GM12878 (cell line): Measurements from ENCODE around the gene TMEM167A. TPM values are rescaled to one million over a fixed set of nuclear protein-coding genes. Genes with fewer than 3 reads are reported as not detected.

Source experiments
- ATAC-seq: fragments of 200-7000 bp; cut with Tn5 transposase; 3 replicates; pipeline ENCODE4 v1.9.1; 2020; ENCODE audit warnings: mild to moderate bottlenecking, moderate library complexity
- BruUV-seq: library from RNA; stranded (reverse); fragments of 400-500 nt; replicated peaks from 2 replicates; lab custom pipeline; 2021; lab: Mats Ljungman, UMichigan
- CTCF ChIA-PET: fragments of 300-600 bp; sonication (Branson Sonifier 250); formaldehyde crosslinking; extraction: SDS; loops from one replicate; lab custom pipeline; 2021; ENCODE audit warnings: inconsistent platforms; lab: Yijun Ruan, JAX
- POLR2A ChIA-PET: fragments of 350-600 bp; formaldehyde crosslinking; extraction: SDS; loops from one replicate; lab custom pipeline; 2021; ENCODE audit warnings: inconsistent platforms; lab: Charles Lee
- RAD21 ChIA-PET: fragments of 300-600 bp; sonication (Branson Sonifier 250); formaldehyde crosslinking; loops from one replicate; lab custom pipeline; 2023; ENCODE audit warnings: antibody characterized with exemption; ENCODE audit not compliant: unreplicated experiment; lab: Charles Lee
- SMC1A ChIA-PET: fragments of 300-600 bp; sonication (Branson Sonifier 250); formaldehyde crosslinking; loops from one replicate; lab custom pipeline; 2023; ENCODE audit not compliant: unreplicated experiment, uncharacterized antibody; lab: Charles Lee
- DNase-seq: peaks from one replicate; pipeline ENCODE4 v3.0.0-alpha.2; 2011; ENCODE audit warnings: low read depth, low spot score
- FAIRE-seq: peaks from 3 replicates; lab custom pipeline; 2011; peaks lifted over from hg19 to GRCh38; lab: Jason Lieb, UNC
- H2AFZ ChIP-seq: 2 replicates; pipeline ENCODE4 v1.6.0; 2011; ENCODE audit warnings: low read depth, low read length, control low read depth; ENCODE audit not compliant: control insufficient read depth
- H3K27ac ChIP-seq: 2 replicates; pipeline ENCODE4 v1.5.1; 2011; ENCODE audit warnings: control low read depth; ENCODE audit not compliant: control insufficient read depth, insufficient read depth
- H3K27me3 ChIP-seq, 2 experiments: replicated peaks in 1 of 2; 2 replicates each; pipeline versions ENCODE4 v1.6.0 to v1.6.1; 2011; ENCODE audit warnings: low read length in 1 of 2; ENCODE audit not compliant: control insufficient read depth in 2 of 2, insufficient read depth in 2 of 2
- H3K36me3 ChIP-seq, 2 experiments: 2 replicates each; pipeline ENCODE4 v1.5.1; 2011; ENCODE audit warnings: low read length in 1 of 2; ENCODE audit not compliant: control insufficient read depth in 2 of 2, insufficient read depth in 2 of 2
- H3K4me1 ChIP-seq: 2 replicates; pipeline ENCODE4 v1.6.1; 2011; ENCODE audit warnings: mild to moderate bottlenecking, low read length, moderate library complexity, mixed read lengths; ENCODE audit not compliant: control insufficient read depth, insufficient read depth
- H3K4me2 ChIP-seq: 2 replicates; pipeline ENCODE4 v1.6.0; 2011; ENCODE audit warnings: control low read depth; ENCODE audit not compliant: control insufficient read depth, insufficient read depth
- H3K4me3 ChIP-seq: fragments of 200-600 bp; sonication (generic); 2 replicates; pipeline ENCODE4 v1.5.1; 2016
- H3K79me2 ChIP-seq: 2 replicates; pipeline ENCODE4 v1.6.0; 2011; ENCODE audit warnings: low read length; ENCODE audit not compliant: control insufficient read depth, insufficient read depth
- H3K9ac ChIP-seq: 2 replicates; pipeline ENCODE4 v1.8.0; 2011; ENCODE audit warnings: low read length, control low read depth, mixed read lengths; ENCODE audit not compliant: control insufficient read depth, insufficient read depth
- H3K9me3 ChIP-seq: replicated peaks from 3 replicates; pipeline ENCODE4 v1.5.1; 2011; ENCODE audit warnings: mild to moderate bottlenecking, low read length; ENCODE audit not compliant: control insufficient read depth, insufficient read depth
- H4K20me1 ChIP-seq: 2 replicates; pipeline ENCODE4 v1.6.0; 2011; ENCODE audit not compliant: control insufficient read depth, insufficient read depth
- BCLAF1 ChIP-seq: fragments of 450-650 bp; IDR thresholded peaks from 2 replicates; pipeline ENCODE4 v1.6.1; 2017; ENCODE audit warnings: antibody characterized with exemption, mild to moderate bottlenecking, moderate library complexity
- CTCF ChIP-seq, 3 experiments: IDR thresholded peaks in 2 of 3; conservative IDR thresholded peaks in 1 of 3; 2 replicates each; pipeline ENCODE4 v1.5.1; 2011; ENCODE audit warnings: low read depth in 3 of 3, low read length in 3 of 3, mild to moderate bottlenecking in 3 of 3, control low read depth in 2 of 3, moderate library complexity in 2 of 3, inconsistent platforms in 1 of 3, mixed read lengths in 1 of 3; ENCODE audit not compliant: control insufficient read depth in 2 of 3, insufficient read depth in 1 of 3; ENCODE audit errors: extremely low read depth in 1 of 3
- EED ChIP-seq: sonication (generic); IDR thresholded peaks from 2 replicates; pipeline ENCODE4 v1.6.1; 2016; ENCODE audit warnings: antibody characterized with exemption, low read depth
- EP300 ChIP-seq, 2 experiments: fragments of 150-350 bp in 1 of 2; IDR thresholded peaks; 2 replicates each; pipeline ENCODE4 v1.6.1; 2011 to 2012; ENCODE audit warnings: low read depth in 2 of 2, low read length in 2 of 2, borderline replicate concordance in 1 of 2, improper control_type of control experiment in 1 of 2, inconsistent platforms in 1 of 2; ENCODE audit not compliant: control insufficient read depth in 1 of 2
- HCFC1 ChIP-seq: fragments of 150-350 bp; IDR thresholded peaks from 2 replicates; pipeline ENCODE4 v1.6.1; 2014; ENCODE audit warnings: low read length
- LARP7 ChIP-seq: fragments of 450-650 bp; IDR thresholded peaks from 2 replicates; pipeline ENCODE4 v1.6.1; 2017; ENCODE audit warnings: mild to moderate bottlenecking
- NR2C2 ChIP-seq: IDR thresholded peaks from 2 replicates; pipeline ENCODE4 v1.6.1; 2011; ENCODE audit warnings: borderline replicate concordance, low read depth; ENCODE audit not compliant: control insufficient read depth, insufficient read length
- RB1 ChIP-seq: fragments of 450-650 bp; formaldehyde crosslinking; IDR thresholded peaks from 2 replicates; pipeline ENCODE4 v1.6.1; 2017; ENCODE audit warnings: mild to moderate bottlenecking, borderline replicate concordance
- SIN3A ChIP-seq: IDR thresholded peaks from 2 replicates; pipeline ENCODE4 v1.6.1; 2012; ENCODE audit warnings: low read depth, low read length, improper control_type of control experiment
- SMAD1 ChIP-seq: fragments of 450-650 bp; IDR thresholded peaks from 2 replicates; pipeline ENCODE4 v1.6.1; 2018; ENCODE audit warnings: mild to moderate bottlenecking, low read depth; ENCODE audit not compliant: partially characterized antibody
- SMARCA5 ChIP-seq: fragments of 450-650 bp; IDR thresholded peaks from 2 replicates; pipeline ENCODE4 v1.6.1; 2017; ENCODE audit warnings: mild to moderate bottlenecking
- SRF ChIP-seq, 2 experiments: IDR thresholded peaks; 2 replicates each; pipeline ENCODE4 v1.6.1; 2011; ENCODE audit warnings: low read depth in 2 of 2, low read length in 2 of 2, mild to moderate bottlenecking in 1 of 2, moderate library complexity in 1 of 2
- ZBTB40 ChIP-seq: fragments of 450-650 bp; IDR thresholded peaks from 2 replicates; pipeline ENCODE4 v1.6.1; 2016; ENCODE audit warnings: mild to moderate bottlenecking, moderate library complexity, borderline replicate concordance
- ZSCAN29 ChIP-seq: fragments of 450-650 bp; IDR thresholded peaks from 2 replicates; pipeline ENCODE4 v1.6.1; 2017; ENCODE audit warnings: mild to moderate bottlenecking, moderate library complexity
- ZZZ3 ChIP-seq: IDR thresholded peaks from 2 replicates; pipeline ENCODE4 v1.6.1; 2011; ENCODE audit warnings: low read depth; ENCODE audit not compliant: control insufficient read depth, insufficient read length
- WGBS: methylation state at CpG from one replicate; pipeline ENCODE4 v1.1.6; 2016; ENCODE audit warnings: low lambda C conversion rate; ENCODE audit not compliant: insufficient replicate concordance, insufficient coverage; ENCODE audit errors: missing lambda C conversion rate; 5-methylcytosine and 5-hydroxymethylcytosine counted together
- in situ Hi-C: fragments of 300-500 bp; cut with MboI; formaldehyde crosslinking; loops from 9 replicates; pipeline ENCODE4 v1.14.3; 2018; ENCODE audit warnings: mixed read lengths
- intact Hi-C: fragments of 100-400 bp; cut with micrococcal nuclease; formaldehyde crosslinking; loops from one replicate; pipeline ENCODE4 v1.14.2; 2022; ENCODE audit not compliant: unreplicated experiment
- polyA plus RNA-seq, 11 experiments: library from polyadenylated mRNA; depleted of rRNA in 4 of 11; unstranded in 6 of 11; stranded (reverse) in 5 of 11; fragments of >200 nt; fragmentation: Nextera tagmentation in 4 of 11; fragmentation: Illumina TruSeq in 1 of 11; extraction: Ambion mirVana in 4 of 11; extraction: Trizol in 1 of 11; gene quantifications; 1 replicate in 1 of 11; 2 replicates in 10 of 11; pipeline versions ENCODE4 v1.2.1 to v1.2.3, GENCODE V29; 2011 to 2016; ENCODE audit warnings: inconsistent platforms in 2 of 11, missing spikeins in 2 of 11, low read depth in 1 of 11
- total RNA-seq, 4 experiments: library from RNA; depleted of rRNA in 3 of 4; stranded (reverse); fragments of >200 nt in 3 of 4; fragmentation: Illumina TruSeq in 1 of 4; extraction: Trizol in 1 of 4; gene quantifications; 2 replicates each; pipeline versions ENCODE4 v1.2.1 to v1.2.3, GENCODE V29; 2013 to 2021

TMEM167A gene
- total and polyA plus RNA-seq, 10 of the 15 experiments (the other 5 are each of a cell fraction or from before 2014, with no cell fraction given) = 29.5 to 363 (median 85.6) TPM

- Histone ChIP-seq H3K4me3 (no peak overlapping the region), H3K79me2 (no peaks in the 10 kb centered on the region), H4K20me1 (no peaks in the 10 kb centered on the region), H3K9ac (no peak overlapping the region), H3K4me2 (no peak overlapping the region), H3K36me3 (no peaks in the 10 kb centered on the region), H3K27me3 (no peaks in the 10 kb centered on the region), H3K9me3 (peaks cover 6% of the 10 kb centered on the region), H3K27ac (no peak overlapping the region), H2AFZ (no peak overlapping the region), H3K4me1 (no peaks in the 10 kb centered on the region)
- 65% methylated on average over 3 of the region's 3 CpGs for WGBS
- in situ Hi-C loops (no loop called here), intact Hi-C loops (no loop called here)
- SMC1A ChIA-PET = interaction anchor here (1.6 kb wide), 1 partner anchor 14 kb away, joined by 5 read pairs; the partner anchor contains the start of genes TMEM167A and XRCC4
- ATAC-seq (no peak), FAIRE-seq (no peak), DNase-seq (no peak)
- CTCF ChIA-PET = interaction anchor here (1.6 kb wide), 1 partner anchor 11 kb away, joined by 3 read pairs; no protein-coding TSS in a partner anchor
- POLR2A ChIA-PET = no interaction called here
- BruUV-seq = no TSS peak
- RAD21 ChIA-PET = interaction anchor here (0.7 kb wide), 1 partner anchor 241 kb away, joined by 3 read pairs; no protein-coding TSS in a partner anchor
- TF ChIP-seq SRF (IDR thresholded peaks at IDR 0.05; ENCODE audit: low read depth in 2 of 2, low read length in 2 of 2) (no peak), LARP7 (no peak), ZZZ3 (no peak), CTCF (IDR thresholded peaks at IDR 0.05 in 2 of 3, conservative IDR thresholded peaks at IDR 0.05 in 1 of 3; ENCODE audit: control insufficient read depth in 2 of 3, extremely low read depth in 1 of 3, insufficient read depth in 1 of 3, low read depth in 3 of 3, low read length in 3 of 3) (no peak), EED (no peak), ZSCAN29 (no peak), NR2C2 (no peak), BCLAF1 (no peak), SMAD1 (no peak), ZBTB40 (no peak), SMARCA5 (no peak), HCFC1 (no peak), RB1 (no peak), EP300 (IDR thresholded peaks at IDR 0.05; ENCODE audit: borderline replicate concordance in 1 of 2, control insufficient read depth in 1 of 2, low read depth in 2 of 2, low read length in 2 of 2) (no peak), SIN3A (no peak)
Observed at GRCh38 chr5:83090169-83090568, 13.0 kb upstream of the TMEM167A start.
